Hepatocyte (in vitro differentiated cells): ENCODE data around the gene NDFIP2. TPM values are rescaled to one million over a fixed set of nuclear protein-coding genes. Genes with fewer than 3 reads are reported as not detected.

Experiments used
- DNase-seq: peaks from one replicate; pipeline ENCODE4 v3.0.0-alpha.2; 2016; ENCODE audit warnings: low spot score
- H2AFZ ChIP-seq: fragments of 200-600 bp; sonication (generic); 2 replicates; pipeline ENCODE4 v1.6.0; 2016; ENCODE audit warnings: antibody characterized with exemption, mild to moderate bottlenecking
- H3K27ac ChIP-seq: fragments of 200-600 bp; sonication (generic); 2 replicates; pipeline ENCODE4 v1.5.1; 2016; ENCODE audit warnings: mild to moderate bottlenecking
- H3K27me3 ChIP-seq: fragments of 200-600 bp; sonication (generic); 2 replicates; pipeline ENCODE4 v1.6.1; 2016
- H3K36me3 ChIP-seq: fragments of 200-600 bp; sonication (generic); replicated peaks from 2 replicates; pipeline ENCODE4 v1.5.1; 2016; ENCODE audit warnings: low read depth; ENCODE audit not compliant: insufficient read depth
- H3K4me1 ChIP-seq: fragments of 200-600 bp; sonication (generic); 2 replicates; pipeline ENCODE4 v1.5.1; 2016; ENCODE audit warnings: mild to moderate bottlenecking, moderate library complexity; ENCODE audit not compliant: insufficient read depth
- H3K4me2 ChIP-seq: fragments of 200-600 bp; sonication (generic); 2 replicates; pipeline ENCODE4 v1.6.0; 2016
- H3K4me3 ChIP-seq: fragments of 200-600 bp; sonication (generic); 2 replicates; pipeline ENCODE4 v1.5.1; 2016; ENCODE audit warnings: mild to moderate bottlenecking
- H3K79me2 ChIP-seq: fragments of 200-600 bp; sonication (generic); 2 replicates; pipeline ENCODE4 v1.6.0; 2017; ENCODE audit warnings: mild to moderate bottlenecking
- H3K9me2 ChIP-seq: fragments of 200-600 bp; sonication (generic); replicated peaks from 2 replicates; pipeline ENCODE4 v1.6.0; 2017; ENCODE audit warnings: mild to moderate bottlenecking; ENCODE audit not compliant: insufficient read depth
- H3K9me3 ChIP-seq: fragments of 200-600 bp; sonication (generic); 2 replicates; pipeline ENCODE4 v1.5.1; 2016; ENCODE audit warnings: low read depth, mild to moderate bottlenecking
- H4K20me1 ChIP-seq: fragments of 200-600 bp; sonication (generic); 2 replicates; pipeline ENCODE4 v1.6.0; 2016; ENCODE audit warnings: mild to moderate bottlenecking; ENCODE audit not compliant: insufficient read depth, poor library complexity, severe bottlenecking
- EZH2 ChIP-seq: fragments of 200-600 bp; sonication (generic); IDR thresholded peaks from 2 replicates; pipeline ENCODE4 v1.6.1; 2016; ENCODE audit warnings: antibody characterized with exemption, mild to moderate bottlenecking, borderline replicate concordance
- EZH2phosphoT487 ChIP-seq: fragments of 200-600 bp; sonication (generic); IDR thresholded peaks from one replicate; pipeline ENCODE4 v1.6.1; 2018; ENCODE audit warnings: antibody characterized with exemption, mild to moderate bottlenecking, low read depth, moderate library complexity; ENCODE audit not compliant: unreplicated experiment, severe bottlenecking
- WGBS: methylation state at CpG from one replicate; pipeline ENCODE4 v1.1.6; 2016; ENCODE audit warnings: low lambda C conversion rate; ENCODE audit errors: missing lambda C conversion rate; 5-methylcytosine and 5-hydroxymethylcytosine counted together
- polyA plus RNA-seq: library from polyadenylated mRNA; unstranded; fragments of >200 nt; fragmentation: Nextera tagmentation; extraction: Ambion mirVana; gene quantifications from 2 replicates; pipeline ENCODE4 v1.2.1, GENCODE V29; 2016
- total RNA-seq: library from RNA; depleted of rRNA; stranded (reverse); fragments of >200 nt; gene quantifications from 2 replicates; pipeline ENCODE4 v1.2.3, GENCODE V29; 2014
- TF ChIP-seq, protein P1 (sequence below): fragments of 200-600 bp; sonication (generic); IDR thresholded peaks from 2 replicates; pipeline ENCODE4 v1.5.1; 2016; ENCODE audit warnings: antibody characterized with exemption, mild to moderate bottlenecking; ENCODE audit not compliant: poor library complexity

The NDFIP2 gene
- total and polyA plus RNA-seq, 2 experiments from 2014 or later, result 54.4 to 80.2 TPM

DNA sequence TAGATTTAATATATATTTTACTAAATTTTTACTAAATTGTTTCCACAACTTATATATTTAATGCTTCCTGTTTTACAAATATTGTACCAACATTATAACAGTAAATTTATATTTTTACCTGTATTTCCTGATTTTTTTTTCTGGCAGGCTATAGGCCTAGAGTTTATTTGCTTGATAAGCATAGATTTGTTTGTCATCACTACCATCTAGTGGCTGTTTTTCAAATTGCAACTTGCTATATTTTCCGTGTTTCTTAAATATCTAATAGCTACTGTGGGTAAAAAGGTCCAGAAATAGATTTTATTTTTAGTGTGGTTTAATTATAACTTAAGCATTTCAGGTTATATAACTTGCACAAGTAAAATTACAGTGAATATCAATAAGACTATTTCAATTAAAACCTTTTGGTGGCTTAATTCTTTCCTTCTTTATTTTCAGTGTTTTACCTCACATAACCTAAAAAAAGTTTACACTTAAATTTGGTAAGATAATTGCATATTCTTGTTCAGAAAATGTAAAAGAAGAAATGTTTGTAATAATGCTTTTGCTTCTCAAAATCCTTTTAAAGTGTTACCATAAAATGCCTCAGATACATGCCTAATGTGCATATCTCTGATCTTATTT lies 60.6 kb downstream of the NDFIP2 start:
- Histone ChIP-seq H3K27me3 (no peaks in the 10 kb centered on the region), H3K9me3 (no peaks in the 10 kb centered on the region), H2AFZ (no peak overlapping the region), H3K36me3 (no peaks in the 10 kb centered on the region), H3K79me2 (no peaks in the 10 kb centered on the region), H3K4me2 (no peak overlapping the region), H3K9me2 (no peaks in the 10 kb centered on the region), H3K27ac (no peak overlapping the region), H4K20me1 (peaks cover 4% of the 10 kb centered on the region), H3K4me1 (no peaks in the 10 kb centered on the region), H3K4me3 (no peak overlapping the region)
- no peak for TF ChIP-seq EZH2
- TF ChIP-seq, protein P1, sequence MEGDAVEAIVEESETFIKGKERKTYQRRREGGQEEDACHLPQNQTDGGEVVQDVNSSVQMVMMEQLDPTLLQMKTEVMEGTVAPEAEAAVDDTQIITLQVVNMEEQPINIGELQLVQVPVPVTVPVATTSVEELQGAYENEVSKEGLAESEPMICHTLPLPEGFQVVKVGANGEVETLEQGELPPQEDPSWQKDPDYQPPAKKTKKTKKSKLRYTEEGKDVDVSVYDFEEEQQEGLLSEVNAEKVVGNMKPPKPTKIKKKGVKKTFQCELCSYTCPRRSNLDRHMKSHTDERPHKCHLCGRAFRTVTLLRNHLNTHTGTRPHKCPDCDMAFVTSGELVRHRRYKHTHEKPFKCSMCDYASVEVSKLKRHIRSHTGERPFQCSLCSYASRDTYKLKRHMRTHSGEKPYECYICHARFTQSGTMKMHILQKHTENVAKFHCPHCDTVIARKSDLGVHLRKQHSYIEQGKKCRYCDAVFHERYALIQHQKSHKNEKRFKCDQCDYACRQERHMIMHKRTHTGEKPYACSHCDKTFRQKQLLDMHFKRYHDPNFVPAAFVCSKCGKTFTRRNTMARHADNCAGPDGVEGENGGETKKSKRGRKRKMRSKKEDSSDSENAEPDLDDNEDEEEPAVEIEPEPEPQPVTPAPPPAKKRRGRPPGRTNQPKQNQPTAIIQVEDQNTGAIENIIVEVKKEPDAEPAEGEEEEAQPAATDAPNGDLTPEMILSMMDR, result peak; percentile 90
- no peak for TF ChIP-seq EZH2phosphoT487
- peak; percentile 60 for DNase-seq
- WGBS, result 7% methylated on average over 1 of the region's 1 CpG

GRCh38 chr13:79543883-79544282 lies 62.9 kb downstream of the NDFIP2 start:
- TF ChIP-seq, protein P1, result no peak
- TF ChIP-seq EZH2 (no peak), EZH2phosphoT487 (no peak)
- H4K20me1 ChIP-seq, result peaks cover 4% of the 10 kb centered on the region
- no peak overlapping the region for H3K4me3 ChIP-seq
- H3K27me3 ChIP-seq, result no peaks in the 10 kb centered on the region
- no peaks in the 10 kb centered on the region for H3K9me3 ChIP-seq
- H3K4me2 ChIP-seq, result no peak overlapping the region
- WGBS, result 85% methylated on average over 1 of the region's 1 CpG
- H3K27ac ChIP-seq, result no peak overlapping the region
- no peak for DNase-seq
- H2AFZ ChIP-seq, result no peak overlapping the region
- H3K79me2 ChIP-seq, result no peaks in the 10 kb centered on the region
- no peaks in the 10 kb centered on the region for H3K36me3 ChIP-seq
- no peaks in the 10 kb centered on the region for H3K9me2 ChIP-seq
- no peaks in the 10 kb centered on the region for H3K4me1 ChIP-seq

GRCh38 chr13:79547211-79548195 lies 66.5 kb downstream of the NDFIP2 start:
- Histone ChIP-seq H3K9me3 (no peaks in the 10 kb centered on the region), H3K4me2 (no peak overlapping the region), H3K4me1 (no peaks in the 10 kb centered on the region), H3K9me2 (no peaks in the 10 kb centered on the region), H2AFZ (no peak overlapping the region), H3K27me3 (no peaks in the 10 kb centered on the region), H3K79me2 (no peaks in the 10 kb centered on the region), H3K4me3 (no peak overlapping the region), H3K36me3 (no peaks in the 10 kb centered on the region), H4K20me1 (peaks cover under 1% of the 10 kb centered on the region), H3K27ac (no peak overlapping the region)
- TF ChIP-seq, protein P1, result no peak
- TF ChIP-seq EZH2, result no peak
- no peak for TF ChIP-seq EZH2phosphoT487
- 90% methylated on average over 4 of the region's 4 CpGs for WGBS
- no peak for DNase-seq
